Measurements from ENCODE around the gene CACNA2D3.

DNA sequence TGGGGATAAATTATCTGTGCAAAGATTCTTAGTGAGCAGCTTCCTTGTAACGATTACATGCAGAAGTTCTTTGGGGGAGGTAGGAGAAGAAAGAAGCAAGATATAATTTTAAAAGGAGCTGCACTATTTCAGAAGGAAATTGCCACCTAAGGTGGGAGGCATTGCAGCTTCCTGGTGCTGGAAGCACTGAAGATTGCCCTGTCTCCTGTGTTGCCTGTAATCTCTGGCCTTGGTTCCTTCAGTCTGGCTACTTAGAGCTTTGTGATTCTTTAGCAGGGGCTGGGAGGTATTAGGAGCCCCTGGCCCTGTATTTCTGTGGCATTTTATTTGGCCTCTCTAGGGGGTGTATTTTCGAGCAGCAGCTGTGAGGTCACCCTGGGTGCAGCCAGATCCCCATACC, 35.5 kb downstream of the CACNA2D3 start:
- TF ChIP-seq, protein P1, sequence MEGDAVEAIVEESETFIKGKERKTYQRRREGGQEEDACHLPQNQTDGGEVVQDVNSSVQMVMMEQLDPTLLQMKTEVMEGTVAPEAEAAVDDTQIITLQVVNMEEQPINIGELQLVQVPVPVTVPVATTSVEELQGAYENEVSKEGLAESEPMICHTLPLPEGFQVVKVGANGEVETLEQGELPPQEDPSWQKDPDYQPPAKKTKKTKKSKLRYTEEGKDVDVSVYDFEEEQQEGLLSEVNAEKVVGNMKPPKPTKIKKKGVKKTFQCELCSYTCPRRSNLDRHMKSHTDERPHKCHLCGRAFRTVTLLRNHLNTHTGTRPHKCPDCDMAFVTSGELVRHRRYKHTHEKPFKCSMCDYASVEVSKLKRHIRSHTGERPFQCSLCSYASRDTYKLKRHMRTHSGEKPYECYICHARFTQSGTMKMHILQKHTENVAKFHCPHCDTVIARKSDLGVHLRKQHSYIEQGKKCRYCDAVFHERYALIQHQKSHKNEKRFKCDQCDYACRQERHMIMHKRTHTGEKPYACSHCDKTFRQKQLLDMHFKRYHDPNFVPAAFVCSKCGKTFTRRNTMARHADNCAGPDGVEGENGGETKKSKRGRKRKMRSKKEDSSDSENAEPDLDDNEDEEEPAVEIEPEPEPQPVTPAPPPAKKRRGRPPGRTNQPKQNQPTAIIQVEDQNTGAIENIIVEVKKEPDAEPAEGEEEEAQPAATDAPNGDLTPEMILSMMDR (IDR thresholded peaks at IDR 0.05): no peak
- TF ChIP-seq POLR2A (IDR thresholded peaks at IDR 0.05): no peak
